Inflammatory macrophage treated with lipopolysaccharide for 4 hours (primary cell): Measurements from ENCODE around the gene TCF15.
A peak's percentile ranks its signal among the peaks of the same experiment; 100 is the strongest.

ENCODE experiments used
- DNase-seq: peaks from one replicate; pipeline ENCODE4 v3.0.0-alpha.2; 2020

Gene TCF15

DNA sequence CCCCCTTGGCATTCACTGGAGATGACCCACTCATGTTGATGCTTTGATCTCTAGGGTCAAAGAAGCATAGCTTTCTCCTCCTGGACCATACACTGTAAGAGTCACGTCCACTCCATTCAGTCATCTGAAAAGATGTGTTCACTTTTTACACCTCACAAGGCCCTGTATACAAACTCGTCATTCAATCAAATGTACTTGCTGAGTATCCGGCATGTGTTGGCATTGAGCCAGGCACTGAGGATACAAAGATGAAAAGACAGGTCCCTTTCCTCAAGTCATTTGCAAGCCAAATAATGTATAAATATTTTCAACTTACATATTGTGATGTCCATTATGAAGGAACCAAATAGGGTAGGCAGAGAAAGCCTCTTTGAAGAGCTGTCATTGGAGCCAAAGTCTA is 34.0 kb downstream of the TCF15 start:
- no peak for DNase-seq

DNA sequence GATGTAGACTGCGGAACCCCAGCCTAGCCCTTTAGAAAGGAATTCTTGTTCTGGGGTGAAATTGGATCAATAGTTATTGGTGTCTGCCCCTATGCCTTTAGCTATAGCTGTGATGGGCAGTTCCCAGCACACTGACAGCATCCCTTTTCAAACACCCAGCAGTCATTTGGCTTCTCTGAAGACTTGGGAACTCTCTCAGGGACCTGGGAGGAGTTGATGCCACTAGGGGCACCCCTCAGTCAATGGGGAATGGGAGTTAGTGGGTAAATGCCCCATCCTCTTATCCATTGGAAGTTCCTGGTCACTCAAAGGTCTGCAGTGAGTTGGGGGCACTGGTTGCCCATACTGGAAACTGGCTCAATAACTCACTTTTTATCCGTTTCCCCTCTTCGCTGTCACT is 34.9 kb downstream of the TCF15 start:
- no peak for DNase-seq

DNA sequence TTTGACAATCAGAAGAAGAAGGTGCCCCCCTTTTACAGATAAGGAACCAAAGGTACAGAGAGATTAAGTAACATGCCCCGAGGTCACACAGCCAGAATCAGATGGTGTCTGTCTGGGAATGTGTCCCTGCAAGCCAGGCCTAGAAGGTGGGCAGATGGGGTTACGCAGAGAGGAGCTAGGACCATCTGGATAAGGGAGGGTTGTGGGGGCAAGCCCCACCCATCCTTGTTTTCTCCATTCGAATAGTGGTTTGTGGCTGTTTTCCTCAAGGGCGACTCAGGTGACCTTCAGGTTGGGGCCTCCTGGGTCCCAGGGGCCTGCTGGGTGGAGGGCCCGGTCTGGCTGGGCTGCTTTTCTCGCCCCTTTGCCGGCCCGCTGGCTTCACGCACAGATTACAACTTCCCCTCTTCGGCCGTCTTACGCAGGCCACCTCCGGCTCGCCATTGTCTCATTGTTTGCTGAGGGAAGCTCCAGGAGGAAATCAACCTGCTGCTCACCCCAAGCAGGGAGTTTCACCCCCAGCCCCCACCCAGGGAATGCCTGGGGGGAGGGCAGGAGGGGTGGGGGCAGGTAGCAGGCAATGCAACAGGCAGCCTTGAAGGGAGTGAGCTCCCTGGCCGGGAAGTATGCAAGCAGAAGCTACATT is 35.7 kb downstream of the TCF15 start:
- no peak for DNase-seq

DNA sequence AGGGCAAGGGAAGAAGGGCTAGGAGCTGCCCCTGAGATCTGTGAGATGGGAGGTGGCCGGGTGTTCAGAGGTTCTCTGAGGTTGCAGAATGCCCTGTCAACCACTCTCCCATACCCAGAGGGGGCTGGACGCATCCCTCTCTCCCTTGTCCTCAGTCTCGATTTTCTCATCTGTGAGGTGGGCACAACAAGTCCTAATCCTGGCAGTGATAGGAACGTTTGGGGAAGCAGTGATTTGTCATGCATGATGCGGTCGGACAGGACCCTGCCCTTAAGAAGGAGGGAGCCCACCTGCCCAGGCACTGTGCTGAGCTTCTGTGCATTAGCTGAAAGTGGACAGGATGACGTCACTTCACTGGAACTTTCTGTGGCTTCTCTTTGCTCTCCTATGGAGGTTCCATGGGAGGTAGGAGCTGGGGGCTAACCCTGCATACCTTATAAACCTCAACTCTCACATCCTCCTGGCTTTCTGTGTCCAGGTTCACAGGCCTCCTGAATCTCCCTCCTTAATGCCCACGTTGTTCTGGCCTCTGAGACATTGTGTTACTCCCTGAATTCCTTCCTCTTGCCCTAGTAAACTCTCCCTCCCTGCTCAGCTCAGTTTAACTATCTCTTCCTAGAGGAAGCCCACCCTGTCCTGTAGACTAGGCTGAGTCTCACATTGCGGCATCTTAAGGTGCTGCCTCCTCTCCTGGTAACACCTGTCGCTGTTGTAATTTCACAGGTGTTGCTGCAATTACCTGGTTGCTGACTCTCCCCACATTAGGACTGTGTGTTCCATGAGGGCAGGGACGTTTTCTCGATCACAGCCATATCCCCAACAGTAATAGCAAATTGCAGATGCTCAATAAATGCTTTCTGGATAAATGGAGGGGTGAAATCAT is 36.5 kb downstream of the TCF15 start:
- DNase-seq = no peak

DNA sequence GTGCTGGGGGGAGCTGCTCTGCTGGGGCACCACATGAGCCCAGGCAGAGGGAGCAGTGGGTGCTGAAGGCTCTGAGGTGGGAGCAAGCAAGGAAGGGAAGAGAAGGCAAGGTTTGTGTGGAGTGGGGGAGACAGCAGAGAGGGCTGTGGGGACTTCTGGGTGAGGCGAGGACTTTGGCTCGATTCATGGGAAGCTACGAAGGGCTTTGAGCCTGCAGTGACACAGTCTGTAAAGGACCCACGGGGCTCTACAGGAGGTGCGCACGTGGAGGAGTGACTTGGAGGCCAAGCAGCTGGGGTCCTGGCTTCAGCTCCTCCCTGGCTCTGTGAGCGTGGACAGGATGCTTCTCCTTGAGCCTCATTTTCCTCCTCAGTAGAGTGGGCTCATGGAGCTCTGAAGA is 37.4 kb downstream of the TCF15 start:
- no peak for DNase-seq

DNA sequence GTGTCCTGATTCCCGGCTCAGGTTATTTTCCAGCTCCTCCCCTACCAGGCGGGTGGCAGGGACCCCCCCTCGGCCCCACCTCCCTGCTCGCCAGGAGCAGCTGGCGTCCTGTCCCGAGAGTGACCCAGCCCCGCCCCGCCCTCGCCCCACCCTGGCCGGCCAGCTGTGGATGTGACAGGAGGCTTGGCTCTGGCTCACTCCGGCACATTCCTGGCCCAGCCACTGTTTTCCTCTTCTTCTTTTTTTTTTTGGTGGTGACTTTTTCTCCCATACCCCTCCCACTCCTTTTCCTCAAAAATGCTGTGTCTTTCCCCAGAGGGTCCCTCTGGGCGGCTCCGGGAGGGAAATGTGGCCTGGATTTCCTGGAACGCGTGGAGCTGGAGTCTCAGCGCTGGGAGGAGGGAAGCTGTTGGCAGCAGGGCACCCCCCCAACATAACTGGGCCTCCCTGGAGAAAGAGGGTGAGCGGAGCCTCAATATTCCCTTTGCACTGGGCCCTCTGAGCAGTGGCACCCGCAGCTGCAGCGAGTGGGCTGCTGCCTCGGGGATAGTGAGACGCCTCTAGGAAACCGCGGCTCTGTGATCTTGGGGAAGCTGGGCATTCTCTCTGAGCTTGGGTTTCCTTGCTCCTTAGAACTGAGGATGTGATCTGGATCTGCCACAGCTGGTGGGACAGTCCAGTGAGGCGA is 38.2 kb downstream of the TCF15 start:
- no peak for DNase-seq

DNA sequence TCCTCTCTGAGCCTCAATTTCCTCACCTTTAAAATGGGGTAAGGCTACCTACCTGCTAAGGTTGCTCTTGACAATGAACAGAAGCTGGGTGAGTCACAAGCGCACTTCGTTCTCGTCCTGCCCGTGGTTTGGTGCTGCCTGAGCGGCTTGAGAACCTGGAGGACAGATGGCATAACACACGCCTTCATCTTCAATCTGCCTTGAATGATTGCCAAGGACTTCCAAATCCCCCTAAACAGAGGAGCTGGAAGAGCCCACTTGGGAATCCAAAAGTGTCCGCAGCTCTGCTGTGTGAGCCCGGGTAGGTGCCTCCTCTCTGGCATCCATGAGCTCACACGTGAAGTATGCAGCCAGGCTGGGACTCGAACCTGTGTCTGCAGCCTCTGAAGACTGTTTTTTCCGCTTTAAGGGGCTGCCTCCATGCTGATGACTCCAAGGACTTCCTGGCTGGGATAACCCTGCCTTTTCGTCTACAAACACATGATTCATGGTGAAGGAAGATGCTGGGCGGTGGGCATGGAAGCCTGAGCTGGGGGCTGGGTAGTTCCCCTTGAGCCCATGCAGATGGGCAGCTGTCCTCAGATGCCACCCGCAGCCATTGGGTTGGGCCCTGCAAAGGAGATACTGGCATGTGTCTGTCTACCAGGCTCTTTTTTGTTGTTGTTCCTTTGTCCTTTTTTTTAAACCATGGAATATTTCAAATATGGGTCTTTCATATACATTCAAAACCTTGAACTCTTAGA is 41.3 kb downstream of the TCF15 start:
- DNase-seq = no peak

DNA sequence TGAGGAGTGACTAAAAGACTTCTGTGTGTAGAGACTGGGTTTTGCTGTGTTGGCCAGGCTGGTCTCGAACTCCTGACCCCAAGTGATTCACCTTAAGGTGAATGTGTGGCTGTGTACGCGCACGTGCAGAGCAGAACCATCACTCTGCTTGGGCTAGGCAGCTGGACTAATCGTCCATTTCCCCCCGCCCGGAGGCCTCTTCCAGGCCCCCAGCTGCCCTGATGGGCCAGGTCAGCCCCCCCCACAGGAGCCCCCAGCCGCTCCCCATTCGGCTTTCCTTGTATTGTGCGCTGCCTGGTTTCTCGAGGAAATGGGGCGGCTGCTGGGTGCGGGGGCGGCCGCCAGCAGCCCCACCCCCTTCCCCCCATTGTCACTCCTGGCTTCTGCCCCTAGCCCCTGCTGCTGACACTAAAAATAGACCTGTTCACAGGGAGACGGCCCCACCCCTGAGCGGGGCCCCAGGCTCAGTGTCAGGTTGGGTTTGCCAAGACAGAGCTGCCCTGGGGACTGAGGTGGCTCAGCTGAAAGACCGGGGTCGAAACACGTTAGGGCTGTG is 41.9 kb downstream of the TCF15 start:
- DNase-seq = no peak

DNA sequence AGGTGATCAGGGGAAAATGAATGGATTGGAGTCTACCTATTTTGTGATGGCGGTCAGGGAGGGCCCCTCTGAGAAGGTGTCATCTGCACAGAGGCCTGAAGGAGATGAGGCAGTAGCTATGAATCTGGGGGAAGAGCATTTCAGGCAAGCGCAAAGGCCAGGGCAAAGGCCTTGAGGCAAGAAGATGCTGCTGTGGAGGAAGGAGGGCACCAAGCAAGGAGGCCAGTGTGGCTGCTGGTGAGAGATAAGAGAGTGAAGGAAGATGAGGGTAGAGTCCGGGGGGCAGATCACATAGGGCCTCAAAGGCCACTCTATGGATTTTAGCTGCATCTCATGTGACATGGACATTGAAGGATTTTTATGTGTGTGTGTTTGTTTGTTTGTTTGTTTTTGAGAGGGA is 45.9 kb downstream of the TCF15 start:
- no peak for DNase-seq

DNA sequence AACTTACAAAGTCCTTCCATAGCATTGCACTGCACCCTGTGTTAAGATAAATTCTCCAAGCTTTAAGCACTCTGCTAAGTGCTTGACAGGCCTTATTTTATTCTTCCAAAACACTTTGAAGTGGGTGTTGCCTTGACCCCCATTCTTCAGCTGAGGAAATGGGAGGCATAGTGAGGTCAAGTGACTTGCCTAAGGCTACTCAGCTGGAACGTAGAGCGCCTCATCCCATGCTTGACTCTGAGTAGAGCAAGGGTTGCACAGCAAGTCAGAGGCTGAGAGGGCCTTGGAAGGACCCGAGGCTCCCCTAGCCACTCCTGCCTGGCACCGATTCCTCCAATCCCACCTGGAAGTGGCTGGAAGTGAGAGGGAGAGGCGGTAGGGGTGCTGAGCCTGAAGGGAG is 46.9 kb downstream of the TCF15 start:
- DNase-seq = no peak

DNA sequence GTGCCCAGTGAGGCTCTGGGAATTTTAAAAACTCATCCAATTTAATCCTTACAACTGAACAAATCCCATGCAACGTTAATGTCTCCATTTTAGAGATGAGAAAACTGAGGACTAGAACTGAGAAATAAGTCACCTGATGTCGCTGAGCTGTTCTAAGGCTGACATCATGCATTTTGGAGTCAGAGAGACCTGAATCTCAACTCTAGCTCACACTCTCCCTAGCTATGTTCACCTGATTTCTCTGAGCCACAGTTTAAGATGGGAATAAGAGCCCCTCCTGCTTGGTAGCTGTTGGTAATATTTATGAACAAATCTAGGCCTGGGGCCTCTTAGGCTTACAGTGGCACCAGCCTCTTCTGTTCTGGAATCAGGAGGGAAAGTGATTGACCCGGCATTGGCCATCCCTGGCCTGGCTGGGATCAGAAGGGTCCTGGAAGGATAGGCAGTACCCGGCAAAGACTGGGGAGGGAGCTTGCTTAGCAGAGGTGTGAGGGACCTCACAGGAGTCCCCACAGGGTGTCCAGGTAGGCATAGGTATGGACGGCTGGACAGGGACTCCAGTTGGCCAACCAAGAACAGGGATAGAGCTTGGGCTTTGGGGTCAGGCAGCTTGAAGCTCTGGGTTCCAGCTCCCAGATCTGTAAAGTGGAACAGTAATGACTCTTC is 47.7 kb downstream of the TCF15 start:
- no peak for DNase-seq

DNA sequence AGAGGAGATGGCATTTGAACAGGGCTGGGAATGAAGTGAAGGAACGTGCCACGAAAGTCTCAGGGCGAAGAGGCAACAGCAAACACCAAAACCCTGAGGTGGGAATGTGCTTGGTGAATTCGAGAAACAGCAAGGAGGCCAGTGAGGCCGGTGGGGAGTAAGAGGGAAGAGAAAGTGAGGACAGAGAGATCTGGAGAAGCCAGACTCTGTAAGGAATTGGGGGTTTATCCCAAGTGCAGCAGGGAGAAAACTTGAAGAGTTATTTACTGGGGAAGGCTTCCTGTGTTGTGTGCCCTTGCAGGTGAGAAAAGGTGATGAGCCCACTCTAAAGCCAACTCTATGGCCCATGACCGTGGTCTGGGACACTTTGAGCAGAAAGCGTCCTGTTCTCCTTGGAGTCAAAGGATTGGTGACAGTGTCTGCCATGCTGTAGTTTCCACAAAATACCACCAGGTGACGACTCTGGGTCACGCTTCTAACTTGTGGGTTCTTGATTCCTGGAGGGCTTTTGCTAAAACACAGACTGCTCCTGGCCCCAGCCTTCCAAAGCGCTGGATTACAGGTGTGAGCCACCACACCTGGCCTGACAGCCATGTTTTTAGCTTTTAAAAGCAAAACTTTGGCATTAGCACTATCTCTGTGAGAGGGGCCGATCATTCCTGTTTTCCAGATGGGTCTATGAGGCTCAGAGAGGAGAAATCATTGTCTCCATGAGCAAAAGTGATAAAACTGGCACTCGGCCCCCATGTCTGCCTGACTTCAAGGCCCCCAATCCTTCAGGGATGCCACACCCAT is 48.5 kb downstream of the TCF15 start:
- peak; percentile 66 for DNase-seq

DNA sequence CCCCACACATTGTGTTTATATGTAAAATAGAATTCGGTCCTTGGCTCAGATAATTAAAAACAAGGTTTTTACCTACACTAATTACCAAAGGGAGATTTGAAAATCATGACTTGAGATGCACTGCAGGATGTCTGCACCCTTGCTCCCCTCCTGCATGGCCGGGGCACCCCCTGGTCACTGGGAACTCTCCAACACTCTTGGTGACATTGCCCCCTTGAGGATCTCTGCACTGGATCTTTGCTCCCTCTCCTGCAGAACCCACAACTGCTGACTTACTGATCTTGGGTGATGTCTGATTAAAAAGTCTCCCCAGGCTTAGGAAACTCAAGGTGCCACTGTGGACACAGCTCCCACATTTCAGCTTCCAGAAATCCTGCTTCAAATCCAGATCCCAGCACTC is 49.4 kb downstream of the TCF15 start:
- no peak for DNase-seq

DNA sequence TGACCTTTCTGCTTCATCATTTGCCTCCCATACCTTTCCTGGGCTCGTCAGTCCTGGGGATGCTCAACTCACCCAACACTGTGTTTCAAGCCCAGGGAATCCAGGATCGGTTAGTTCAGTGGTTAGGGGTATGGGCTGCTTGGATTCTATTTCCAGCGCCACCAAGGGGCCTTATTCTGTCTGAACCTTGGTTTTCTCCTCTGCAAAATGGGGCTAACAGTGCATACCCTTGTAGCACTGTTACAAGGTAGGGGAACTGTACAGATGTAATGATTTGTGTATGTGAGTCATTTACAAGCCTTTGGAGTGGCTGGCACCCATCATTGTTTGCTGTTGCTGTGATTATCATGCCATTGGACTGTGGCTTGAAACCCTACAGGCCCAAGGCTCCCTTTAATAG is 52.0 kb downstream of the TCF15 start:
- no peak for DNase-seq

DNA sequence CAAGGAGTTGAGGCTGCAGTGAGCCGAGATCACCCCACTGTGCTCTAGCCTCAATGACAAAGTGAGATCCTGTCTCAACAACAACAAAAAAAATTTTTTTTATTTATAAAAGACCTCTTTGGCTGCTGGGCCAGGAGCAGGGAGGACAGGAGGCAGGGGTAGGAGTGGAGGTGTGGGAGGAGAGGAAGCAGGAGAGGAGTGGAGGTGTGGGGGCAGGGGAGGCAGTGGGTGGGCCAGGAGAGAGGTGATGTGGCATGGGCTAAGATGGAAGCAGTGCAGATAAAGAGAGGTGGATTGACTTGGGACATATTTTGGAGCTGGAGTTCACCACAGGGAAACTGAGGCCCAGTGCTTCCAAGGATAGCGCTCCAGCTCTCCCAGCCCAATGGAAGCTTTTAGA is 53.1 kb downstream of the TCF15 start:
- no peak for DNase-seq

DNA sequence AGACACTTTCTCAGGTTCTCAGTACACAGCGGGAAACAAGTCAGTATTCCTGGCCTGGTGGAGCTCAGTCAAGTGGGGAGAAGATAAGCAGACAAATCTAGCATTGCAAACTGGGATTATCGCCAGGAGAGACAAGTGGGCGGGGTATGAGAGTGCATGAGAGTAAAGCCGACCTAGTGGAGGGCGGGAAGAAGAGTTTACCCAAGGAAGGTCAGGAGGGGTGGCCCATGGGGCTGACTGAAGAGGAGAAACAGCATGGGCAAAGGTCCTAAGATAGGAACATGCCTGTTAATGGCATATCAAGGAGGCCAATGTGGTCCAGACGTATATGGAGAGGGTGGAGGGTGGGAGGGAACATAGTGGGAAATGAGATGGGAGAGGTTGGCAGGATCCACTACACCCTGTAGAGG is 54.1 kb downstream of the TCF15 start:
- no peak for DNase-seq
